IMR-90 (cell line): ENCODE results near the gene TAF10. TPM values are rescaled to one million over a fixed set of nuclear protein-coding genes. Genes with fewer than 3 reads are reported as not detected.

ENCODE experiments used
- ATAC-seq: fragments of 200-7000 bp; cut with Tn5 transposase; 2 replicates; pipeline ENCODE4 v1.9.1; 2020; ENCODE audit warnings: low read depth, mild to moderate bottlenecking, moderate library complexity
- BruUV-seq: library from RNA; stranded (reverse); fragments of 400-500 nt; replicated peaks from 2 replicates; lab custom pipeline; 2021; lab: Mats Ljungman, UMichigan
- CTCF ChIA-PET: fragments of 300-600 bp; formaldehyde crosslinking; extraction: SDS; loops from one replicate; lab custom pipeline; 2021; ENCODE audit warnings: antibody characterized with exemption; lab: Yijun Ruan, JAX
- POLR2A ChIA-PET: fragments of 300-600 bp; sonication (Branson Sonifier 250); formaldehyde crosslinking; loops from one replicate; lab custom pipeline; 2022; ENCODE audit warnings: antibody characterized with exemption; ENCODE audit not compliant: unreplicated experiment; lab: Charles Lee
- DNase-seq: peaks from one replicate; pipeline ENCODE4 v3.0.0; 2013
- H2AFZ ChIP-seq: replicated peaks from 2 replicates; pipeline ENCODE3; 2013; ENCODE audit warnings: low read length, mild to moderate bottlenecking; ENCODE audit not compliant: poor library complexity
- H2AK5ac ChIP-seq: 2 replicates; pipeline ENCODE4 v1.6.1; 2013; ENCODE audit warnings: low read depth, low read length, inconsistent platforms
- H2AK9ac ChIP-seq: replicated peaks from 2 replicates; pipeline ENCODE3; 2013; ENCODE audit warnings: mild to moderate bottlenecking, low read depth, low read length, moderate library complexity; ENCODE audit not compliant: poor library complexity
- H2BK120ac ChIP-seq: 2 replicates; pipeline ENCODE4 v1.6.1; 2013; ENCODE audit warnings: low read depth, low read length, inconsistent platforms
- H2BK15ac ChIP-seq: 3 replicates; pipeline ENCODE4 v1.6.1; 2013; ENCODE audit warnings: low read depth, low read length, inconsistent platforms
- H2BK20ac ChIP-seq: 2 replicates; pipeline ENCODE4 v1.6.1; 2013; ENCODE audit warnings: low read depth, mild to moderate bottlenecking, inconsistent platforms, low read length, moderate library complexity
- H2BK5ac ChIP-seq: 2 replicates; pipeline ENCODE4 v1.6.1; 2013; ENCODE audit warnings: mild to moderate bottlenecking, low read depth, low read length, inconsistent platforms; ENCODE audit not compliant: poor library complexity, severe bottlenecking
- H3K14ac ChIP-seq: replicated peaks from 2 replicates; pipeline ENCODE4 v1.6.1; 2013; ENCODE audit warnings: low read depth, low read length, inconsistent platforms
- H3K18ac ChIP-seq: 2 replicates; pipeline ENCODE4 v1.6.1; 2013; ENCODE audit warnings: low read depth, low read length, control low read depth
- H3K23ac ChIP-seq: 2 replicates; pipeline ENCODE4 v1.6.1; 2013; ENCODE audit warnings: low read depth, low read length, inconsistent platforms
- H3K27ac ChIP-seq: 2 replicates; pipeline ENCODE4 v1.5.1; 2013; ENCODE audit warnings: mild to moderate bottlenecking, control low read depth, low read length; ENCODE audit not compliant: insufficient read depth
- H3K27me3 ChIP-seq: 2 replicates; pipeline ENCODE4 v1.6.1; 2013; ENCODE audit warnings: low read length; ENCODE audit not compliant: control insufficient read depth, insufficient read depth
- H3K36me3 ChIP-seq: 2 replicates; pipeline ENCODE4 v1.6.1; 2013; ENCODE audit warnings: low read length, mixed read lengths; ENCODE audit not compliant: control insufficient read depth, insufficient read depth
- H3K4ac ChIP-seq: 2 replicates; pipeline ENCODE4 v1.6.1; 2013; ENCODE audit warnings: low read depth, low read length, inconsistent platforms
- H3K4me1 ChIP-seq: 2 replicates; pipeline ENCODE4 v1.6.1; 2013; ENCODE audit warnings: low read length, mixed read lengths; ENCODE audit not compliant: control insufficient read depth, insufficient read depth
- H3K4me2 ChIP-seq: 2 replicates; pipeline ENCODE4 v1.6.1; 2013; ENCODE audit warnings: low read depth, mild to moderate bottlenecking, control low read depth, low read length, moderate library complexity
- H3K4me3 ChIP-seq: 2 replicates; pipeline ENCODE4 v1.5.1; 2013; ENCODE audit warnings: low read depth, mild to moderate bottlenecking, control low read depth, low read length, moderate library complexity; ENCODE audit not compliant: insufficient read depth
- H3K56ac ChIP-seq: 2 replicates; pipeline ENCODE4 v1.6.1; 2013; ENCODE audit warnings: low read length, inconsistent platforms; ENCODE audit not compliant: insufficient read depth; ENCODE audit errors: extremely low read depth
- H3K79me1 ChIP-seq, 2 experiments: 2 replicates each; pipeline ENCODE4 v1.6.1; 2013; ENCODE audit warnings: low read length in 2 of 2, inconsistent platforms in 1 of 2, low read depth in 1 of 2
- H3K9ac ChIP-seq: 2 replicates; pipeline ENCODE4 v1.6.1; 2013; ENCODE audit warnings: low read depth, low read length, control low read depth
- H3K9me1 ChIP-seq: 2 replicates; pipeline ENCODE4 v1.6.1; 2013; ENCODE audit warnings: low read length, inconsistent platforms; ENCODE audit not compliant: insufficient read depth
- H3K9me3 ChIP-seq: 2 replicates; pipeline ENCODE4 v1.6.1; 2013; ENCODE audit warnings: low read length; ENCODE audit not compliant: control insufficient read depth, insufficient read depth
- H4K20me1 ChIP-seq: 2 replicates; pipeline ENCODE4 v1.6.1; 2013; ENCODE audit warnings: low read length, inconsistent platforms; ENCODE audit not compliant: insufficient read depth
- H4K5ac ChIP-seq: 2 replicates; pipeline ENCODE4 v1.6.1; 2013; ENCODE audit warnings: mild to moderate bottlenecking, low read depth, low read length, control low read depth
- H4K8ac ChIP-seq, 2 experiments: 2 replicates each; pipeline ENCODE4 v1.6.1; 2013; ENCODE audit warnings: low read depth in 2 of 2, low read length in 2 of 2, control low read depth in 1 of 2, inconsistent platforms in 1 of 2
- H4K91ac ChIP-seq: 2 replicates; pipeline ENCODE4 v1.6.1; 2013; ENCODE audit warnings: low read depth, low read length, inconsistent platforms; ENCODE audit not compliant: insufficient read depth
- FOS ChIP-seq: fragments of 150-350 bp; IDR thresholded peaks from 2 replicates; pipeline ENCODE4 v1.6.1; 2016; ENCODE audit warnings: low read depth, low read length
- MAFK ChIP-seq: IDR thresholded peaks from 2 replicates; pipeline ENCODE4 v1.6.1; 2012; ENCODE audit warnings: low read depth, low read length, improper control_type of control experiment
- MAZ ChIP-seq: IDR thresholded peaks from 2 replicates; pipeline ENCODE4 v1.6.1; 2012; ENCODE audit warnings: low read depth, mild to moderate bottlenecking, low read length, improper control_type of control experiment, moderate library complexity, borderline replicate concordance
- MXI1 ChIP-seq: IDR thresholded peaks from 2 replicates; pipeline ENCODE4 v1.6.1; 2012; ENCODE audit warnings: low read depth, mild to moderate bottlenecking, low read length, moderate library complexity, borderline replicate concordance
- RCOR1 ChIP-seq: IDR thresholded peaks from 2 replicates; pipeline ENCODE4 v1.6.1; 2012; ENCODE audit warnings: mild to moderate bottlenecking, low read length, improper control_type of control experiment; ENCODE audit not compliant: insufficient replicate concordance
- SMC3 ChIP-seq: fragments of 150-350 bp; IDR thresholded peaks from 2 replicates; pipeline ENCODE4 v1.6.1; 2016; ENCODE audit warnings: low read depth, mild to moderate bottlenecking, antibody characterized with exemption, low read length, moderate library complexity
- USF2 ChIP-seq: fragments of 150-350 bp; IDR thresholded peaks from 2 replicates; pipeline ENCODE4 v1.6.1; 2017; ENCODE audit warnings: mild to moderate bottlenecking, antibody characterized with exemption, low read length, low read depth
- WGBS, 2 experiments: methylation state at CpG; one replicate each; pipeline versions ENCODE4 v1.1.5 to v1.1.7; 2013; ENCODE audit warnings: missing lambda C conversion rate in 2 of 2; ENCODE audit not compliant: insufficient read length in 1 of 2; ENCODE audit errors: extremely low coverage in 2 of 2; 5-methylcytosine and 5-hydroxymethylcytosine counted together
- dilution Hi-C: fragments of 300-500 bp; cut with HindIII; formaldehyde crosslinking; loops from one replicate; pipeline ENCODE4 v1.14.3; 2018; ENCODE audit warnings: low sequenced_read_pairs; ENCODE audit not compliant: unreplicated experiment
- in situ Hi-C: fragments of 300-500 bp; cut with MboI; formaldehyde crosslinking; loops from 3 replicates; pipeline ENCODE4 v1.14.3; 2019; ENCODE audit warnings: low sequenced_read_pairs, inconsistent platforms, mixed read lengths
- intact Hi-C: fragments of 100-400 bp; cut with micrococcal nuclease; formaldehyde crosslinking; loops from 2 replicates; pipeline ENCODE4 v1.10.0; 2022
- polyA plus RNA-seq, 3 experiments: library from polyadenylated mRNA; depleted of rRNA; stranded (reverse); fragments of >200 nt; gene quantifications; 2 replicates each; pipeline ENCODE4 v1.2.3, GENCODE V29; 2012; ENCODE audit warnings: low replicate concordance in 1 of 3
- total RNA-seq: library from RNA; depleted of rRNA; stranded (reverse); fragments of >200 nt; gene quantifications from 2 replicates; pipeline ENCODE4 v1.2.3, GENCODE V29; 2012
- TF ChIP-seq, protein P1 (sequence below): conservative IDR thresholded peaks from 2 replicates; pipeline ENCODE4 v1.5.1; 2012; ENCODE audit warnings: mild to moderate bottlenecking, low read depth, low read length, improper control_type of control experiment

The TAF10 gene
- total and polyA plus RNA-seq, 2 of the 4 experiments (the other 2 are of a cell fraction): 18.6 to 132 TPM

GRCh38 chr11:6569706-6570105, 42.3 kb downstream of the TAF10 start:
- Histone ChIP-seq H3K27me3 (no peaks in the 10 kb centered on the region), H3K14ac (no peak overlapping the region), H3K4me3 (no peak overlapping the region), H3K4me1 (peaks cover 9% of the 10 kb centered on the region), H3K4ac (no peak overlapping the region), H3K56ac (no peak overlapping the region), H4K20me1 (no peaks in the 10 kb centered on the region), H4K5ac (no peak overlapping the region), H3K36me3 (no peaks in the 10 kb centered on the region; the same call in 1 of the 2 replicates), H3K18ac (no peak overlapping the region), H4K91ac (no peak overlapping the region), H2BK15ac (no peak overlapping the region), H3K9me1 (peaks cover 8% of the 10 kb centered on the region; the same call in 1 of the 2 replicates), H3K79me1 (peaks cover 0 to 3% of the 10 kb centered on the region in 2 experiments; a peak in 2 of 4 replicates), H3K9me3 (no peaks in the 10 kb centered on the region), H2AK9ac (no peak overlapping the region), H2AK5ac (no peak overlapping the region), H2BK20ac (no peak overlapping the region), H4K8ac (no peak overlapping the region), H2BK120ac (no peak overlapping the region), H3K23ac (no peak overlapping the region), H2BK5ac (no peak overlapping the region), H3K27ac (no peak overlapping the region), H2AFZ (no peak overlapping the region), H3K9ac (no peak overlapping the region), H3K4me2 (no peak overlapping the region)
- WGBS, 2 experiments: 75% methylated on average over 2 of the region's 5 CpGs; no CpG with 5 or more reads in 1 of the 2 experiments
- DNase-seq (no peak), ATAC-seq (no peak)
- intact Hi-C loops: no loop called here
- dilution Hi-C loops: no loop called here
- in situ Hi-C loops: no loop called here
- ChIA-PET POLR2A (no interaction called here), CTCF (no interaction called here)
- no TSS peak for BruUV-seq
- no peak for TF ChIP-seq MAFK
- TF ChIP-seq RCOR1: no peak
- no peak for TF ChIP-seq SMC3
- no peak for TF ChIP-seq MAZ
- no peak for TF ChIP-seq USF2
- TF ChIP-seq, protein P1, sequence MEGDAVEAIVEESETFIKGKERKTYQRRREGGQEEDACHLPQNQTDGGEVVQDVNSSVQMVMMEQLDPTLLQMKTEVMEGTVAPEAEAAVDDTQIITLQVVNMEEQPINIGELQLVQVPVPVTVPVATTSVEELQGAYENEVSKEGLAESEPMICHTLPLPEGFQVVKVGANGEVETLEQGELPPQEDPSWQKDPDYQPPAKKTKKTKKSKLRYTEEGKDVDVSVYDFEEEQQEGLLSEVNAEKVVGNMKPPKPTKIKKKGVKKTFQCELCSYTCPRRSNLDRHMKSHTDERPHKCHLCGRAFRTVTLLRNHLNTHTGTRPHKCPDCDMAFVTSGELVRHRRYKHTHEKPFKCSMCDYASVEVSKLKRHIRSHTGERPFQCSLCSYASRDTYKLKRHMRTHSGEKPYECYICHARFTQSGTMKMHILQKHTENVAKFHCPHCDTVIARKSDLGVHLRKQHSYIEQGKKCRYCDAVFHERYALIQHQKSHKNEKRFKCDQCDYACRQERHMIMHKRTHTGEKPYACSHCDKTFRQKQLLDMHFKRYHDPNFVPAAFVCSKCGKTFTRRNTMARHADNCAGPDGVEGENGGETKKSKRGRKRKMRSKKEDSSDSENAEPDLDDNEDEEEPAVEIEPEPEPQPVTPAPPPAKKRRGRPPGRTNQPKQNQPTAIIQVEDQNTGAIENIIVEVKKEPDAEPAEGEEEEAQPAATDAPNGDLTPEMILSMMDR: no peak
- TF ChIP-seq FOS: no peak
- TF ChIP-seq MXI1: no peak
